ENCODE results near the gene DPH3. TPM values are rescaled to one million over a fixed set of nuclear protein-coding genes. Genes with fewer than 3 reads are reported as not detected.
"Not testable (repeated sequence)": the region's sequence is repeated elsewhere in the genome, so short reads cannot be mapped to it uniquely, and the experiment has no call there.

DPH3 gene
- 17.7 and 22.7 TPM in 2 replicates for total RNA-seq

- peak; percentile 99 for DNase-seq (ENCODE audit: low read depth, low spot score)
Measured at GRCh38 chr3:16264708-16265454, at the start of gene DPH3, which contains the start of gene OXNAD1. DPH3 (minus strand) TSS chr3:16264943; CDS start chr3:16264876, 67 bp downstream. OXNAD1 (plus strand) TSS chr3:16265212; CDS start chr3:16270953, 5,741 bp downstream.

- DNase-seq (ENCODE audit: low read depth, low spot score) = no peak
Measured at GRCh38 chr3:16313886-16314645, 49.3 kb upstream of the DPH3 start.

GRCh38 chr3:16311960-16312451, 47.3 kb upstream of the DPH3 start:
- no peak for DNase-seq (ENCODE audit: low read depth, low spot score)

GRCh38 chr3:16310486-16310885, 45.7 kb upstream of the DPH3 start:
- not testable (repeated sequence) for DNase-seq (ENCODE audit: low read depth, low spot score)

GRCh38 chr3:16309558-16309957, 44.8 kb upstream of the DPH3 start:
- DNase-seq (ENCODE audit: low read depth, low spot score) = no peak

- DNase-seq (ENCODE audit: low read depth, low spot score) = no peak
Measured at GRCh38 chr3:16308727-16309126, 44.0 kb upstream of the DPH3 start.

- no peak for DNase-seq (ENCODE audit: low read depth, low spot score)
Measured at GRCh38 chr3:16307832-16308531, 43.2 kb upstream of the DPH3 start.

- no peak for DNase-seq (ENCODE audit: low read depth, low spot score)
Measured at GRCh38 chr3:16305111-16305541, 40.4 kb upstream of the DPH3 start.

- DNase-seq (ENCODE audit: low read depth, low spot score) = no peak
Measured at GRCh38 chr3:16304061-16305010, 39.6 kb upstream of the DPH3 start.

- no peak for DNase-seq (ENCODE audit: low read depth, low spot score)
Measured at GRCh38 chr3:16303037-16303575, 38.4 kb upstream of the DPH3 start.

GRCh38 chr3:16302082-16302631, 37.4 kb upstream of the DPH3 start:
- no peak for DNase-seq (ENCODE audit: low read depth, low spot score)

GRCh38 chr3:16301507-16301906, 36.8 kb upstream of the DPH3 start:
- DNase-seq (ENCODE audit: low read depth, low spot score) = no peak

GRCh38 chr3:16300881-16301359, 36.2 kb upstream of the DPH3 start:
- DNase-seq (ENCODE audit: low read depth, low spot score) = no peak

- DNase-seq (ENCODE audit: low read depth, low spot score) = no peak
Measured at GRCh38 chr3:16300307-16300706, 35.6 kb upstream of the DPH3 start.

- no peak for DNase-seq (ENCODE audit: low read depth, low spot score)
Measured at GRCh38 chr3:16299746-16300145, 35.0 kb upstream of the DPH3 start.

- DNase-seq (ENCODE audit: low read depth, low spot score) = no peak
Measured at GRCh38 chr3:16298891-16299290, 34.1 kb upstream of the DPH3 start.

- no peak for DNase-seq (ENCODE audit: low read depth, low spot score)
Measured at GRCh38 chr3:16297997-16298885, 33.5 kb upstream of the DPH3 start.

- no peak for DNase-seq (ENCODE audit: low read depth, low spot score)
Measured at GRCh38 chr3:16295298-16295890, 30.7 kb upstream of the DPH3 start.
